Endothelial cell of umbilical vein (primary cell): ENCODE measurements around the gene AMPD1.

Source experiments
- POLR2A ChIP-seq: IDR thresholded peaks from 2 replicates; pipeline ENCODE4 v1.6.1; 2012; ENCODE audit warnings: low read depth, mild to moderate bottlenecking, control low read depth, low read length
- POLR2AphosphoS5 ChIP-seq: IDR thresholded peaks from 2 replicates; pipeline ENCODE4 v1.6.1; 2012; ENCODE audit warnings: low read depth, mild to moderate bottlenecking, control low read depth, low read length, moderate library complexity; ENCODE audit not compliant: insufficient read depth
- TF ChIP-seq, protein P1 (sequence below), 2 donors: IDR thresholded peaks; 1 replicate in 1 of 2; 2 replicates in 1 of 2; pipeline ENCODE4 v1.5.1; 2011; ENCODE audit warnings: low read length in 2 of 2, mild to moderate bottlenecking in 2 of 2, moderate library complexity in 2 of 2, control low read depth in 1 of 2, inconsistent platforms in 1 of 2, low read depth in 1 of 2; ENCODE audit not compliant: insufficient read depth in 1 of 2; ENCODE audit errors: extremely low read depth in 1 of 2
- TF ChIP-seq, protein P2 (sequence below): IDR thresholded peaks from 2 replicates; pipeline ENCODE4 v1.6.1; 2011; ENCODE audit not compliant: insufficient read depth, insufficient read length

DNA sequence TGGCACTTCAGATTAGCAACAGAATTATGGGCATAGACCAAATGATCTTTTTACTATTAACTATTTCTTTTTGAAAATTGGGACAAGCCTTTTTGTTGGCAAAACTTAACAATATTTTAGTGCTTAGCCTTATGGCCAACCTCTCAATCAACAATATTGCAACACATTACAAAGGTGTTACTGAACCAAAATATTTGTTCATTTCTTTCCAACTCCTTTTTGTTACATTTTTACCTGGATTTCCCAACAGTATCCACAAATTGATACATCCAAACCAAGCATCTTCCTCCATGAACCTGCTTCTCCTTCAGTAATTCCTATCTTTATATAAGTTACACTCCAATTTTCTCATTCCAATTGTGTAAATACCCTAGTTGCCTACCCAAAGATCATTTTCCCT, 1.5 kb upstream of the AMPD1 start:
- TF ChIP-seq, protein P1, sequence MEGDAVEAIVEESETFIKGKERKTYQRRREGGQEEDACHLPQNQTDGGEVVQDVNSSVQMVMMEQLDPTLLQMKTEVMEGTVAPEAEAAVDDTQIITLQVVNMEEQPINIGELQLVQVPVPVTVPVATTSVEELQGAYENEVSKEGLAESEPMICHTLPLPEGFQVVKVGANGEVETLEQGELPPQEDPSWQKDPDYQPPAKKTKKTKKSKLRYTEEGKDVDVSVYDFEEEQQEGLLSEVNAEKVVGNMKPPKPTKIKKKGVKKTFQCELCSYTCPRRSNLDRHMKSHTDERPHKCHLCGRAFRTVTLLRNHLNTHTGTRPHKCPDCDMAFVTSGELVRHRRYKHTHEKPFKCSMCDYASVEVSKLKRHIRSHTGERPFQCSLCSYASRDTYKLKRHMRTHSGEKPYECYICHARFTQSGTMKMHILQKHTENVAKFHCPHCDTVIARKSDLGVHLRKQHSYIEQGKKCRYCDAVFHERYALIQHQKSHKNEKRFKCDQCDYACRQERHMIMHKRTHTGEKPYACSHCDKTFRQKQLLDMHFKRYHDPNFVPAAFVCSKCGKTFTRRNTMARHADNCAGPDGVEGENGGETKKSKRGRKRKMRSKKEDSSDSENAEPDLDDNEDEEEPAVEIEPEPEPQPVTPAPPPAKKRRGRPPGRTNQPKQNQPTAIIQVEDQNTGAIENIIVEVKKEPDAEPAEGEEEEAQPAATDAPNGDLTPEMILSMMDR (IDR thresholded peaks at IDR 0.05; ENCODE audit: extremely low read depth in 1 of 2, insufficient read depth in 1 of 2, low read depth in 1 of 2, low read length in 2 of 2), result no peak
- TF ChIP-seq POLR2AphosphoS5 (no peak), POLR2A (no peak)
- TF ChIP-seq, protein P2, sequence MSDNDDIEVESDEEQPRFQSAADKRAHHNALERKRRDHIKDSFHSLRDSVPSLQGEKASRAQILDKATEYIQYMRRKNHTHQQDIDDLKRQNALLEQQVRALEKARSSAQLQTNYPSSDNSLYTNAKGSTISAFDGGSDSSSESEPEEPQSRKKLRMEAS, result no peak
